Duodenal mucosa (tissue), 2 donors: ENCODE data around the gene SNN.

Experiments
- H3K27ac ChIP-seq: one replicate; pipeline ENCODE4 v1.7.0; 2013; ENCODE audit warnings: low read depth, low read length
- H3K27me3 ChIP-seq, 2 donors: one replicate each; pipeline ENCODE4 v1.7.0; 2013; ENCODE audit warnings: low read length in 2 of 2, control low read depth in 1 of 2; ENCODE audit not compliant: insufficient read depth in 2 of 2, control insufficient read depth in 1 of 2
- H3K36me3 ChIP-seq, 2 donors: one replicate each; pipeline ENCODE4 v1.7.0; 2013; ENCODE audit warnings: low read length in 2 of 2, control low read depth in 1 of 2; ENCODE audit not compliant: insufficient read depth in 2 of 2, control insufficient read depth in 1 of 2
- H3K4me1 ChIP-seq, 2 donors: one replicate each; pipeline ENCODE4 v1.7.0; 2013; ENCODE audit warnings: low read length in 2 of 2, control low read depth in 1 of 2; ENCODE audit not compliant: insufficient read depth in 2 of 2, control insufficient read depth in 1 of 2
- H3K4me3 ChIP-seq, 2 donors: one replicate each; pipeline ENCODE4 v1.7.0; 2013; ENCODE audit warnings: low read length in 2 of 2, low read depth in 1 of 2
- H3K9ac ChIP-seq, 2 donors: one replicate each; pipeline ENCODE4 v1.7.0; 2013; ENCODE audit warnings: low read length in 2 of 2, low read depth in 1 of 2
- H3K9me3 ChIP-seq, 2 donors: one replicate each; pipeline ENCODE4 v1.7.0; 2013; ENCODE audit warnings: low read length in 2 of 2, control low read depth in 1 of 2; ENCODE audit not compliant: control insufficient read depth in 1 of 2

Gene SNN

DNA sequence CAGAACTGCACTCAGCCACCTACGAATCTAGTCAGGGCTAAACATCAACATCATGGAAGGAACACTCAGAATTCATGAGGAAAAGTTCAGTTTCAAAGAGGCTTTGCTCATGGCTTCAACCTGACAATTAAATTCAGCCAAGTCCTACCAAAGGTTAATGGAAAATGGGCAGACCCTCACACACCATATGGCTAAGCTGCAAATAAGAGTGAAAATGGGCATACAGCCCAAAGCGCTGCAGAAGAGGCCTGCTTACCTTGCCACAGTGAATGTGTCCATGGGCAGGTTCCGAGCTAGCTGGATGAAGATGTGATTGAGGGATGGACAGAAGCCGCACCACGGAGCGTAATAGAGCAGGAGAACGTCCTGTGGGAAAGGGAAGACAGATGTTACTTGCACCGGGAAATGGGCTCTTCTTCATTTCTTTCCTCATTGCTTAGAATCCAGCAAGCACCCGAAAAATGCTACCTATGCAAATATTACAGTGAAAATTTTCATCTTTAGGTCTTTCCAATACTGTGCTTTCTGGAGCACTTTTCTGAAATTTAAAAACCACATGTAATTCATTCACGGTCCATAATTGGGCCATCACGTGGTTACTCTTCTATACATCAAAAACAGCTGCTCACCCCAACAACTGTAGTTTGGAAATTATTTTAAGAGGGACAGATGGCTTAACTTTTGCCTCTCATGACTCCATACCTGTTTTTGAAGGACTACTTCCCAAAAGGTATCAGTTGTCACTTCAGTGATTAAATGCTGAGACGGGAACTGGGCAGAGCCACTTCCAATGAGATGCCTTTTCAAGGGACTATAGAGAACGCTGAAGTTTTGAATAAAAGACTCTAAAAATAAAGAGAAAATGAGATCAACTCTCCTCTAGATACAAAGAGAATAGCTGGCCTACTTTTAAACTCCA is 19.6 kb downstream of the SNN start:
- Histone ChIP-seq H3K9ac (no peak overlapping the region), H3K4me3 (no peak overlapping the region), H3K27ac (no peak overlapping the region), H3K9me3 (no peaks in the 10 kb centered on the region), H3K4me1 (peaks cover 16 to 22% of the 10 kb centered on the region in 2 donors), H3K36me3 (peaks cover 45 to 95% of the 10 kb centered on the region in 2 donors), H3K27me3 (no peaks in the 10 kb centered on the region)

GRCh38 chr16:11688520-11688886 is 20.2 kb downstream of the SNN start:
- Histone ChIP-seq H3K4me3 (no peak overlapping the region), H3K27me3 (no peaks in the 10 kb centered on the region), H3K36me3 (peaks cover 39 to 94% of the 10 kb centered on the region in 2 donors), H3K9me3 (no peaks in the 10 kb centered on the region), H3K4me1 (peaks cover 10 to 15% of the 10 kb centered on the region in 2 donors), H3K27ac (no peak overlapping the region), H3K9ac (no peak overlapping the region)

- Histone ChIP-seq H3K9me3 (no peaks in the 10 kb centered on the region), H3K9ac (no peak overlapping the region), H3K27ac (no peak overlapping the region), H3K4me1 (peaks cover 8 to 15% of the 10 kb centered on the region in 2 donors), H3K36me3 (peaks cover 34 to 89% of the 10 kb centered on the region in 2 donors), H3K4me3 (no peak overlapping the region), H3K27me3 (no peaks in the 10 kb centered on the region)
Measured at GRCh38 chr16:11689031-11689840, 21.0 kb downstream of the SNN start.

GRCh38 chr16:11691235-11691634 is 23.0 kb downstream of the SNN start:
- H3K4me3 ChIP-seq = no peak overlapping the region
- no peak overlapping the region for H3K27ac ChIP-seq
- no peaks in the 10 kb centered on the region for H3K9me3 ChIP-seq
- peaks cover 7 to 19% of the 10 kb centered on the region in 2 donors for H3K4me1 ChIP-seq
- H3K9ac ChIP-seq = no peak overlapping the region
- H3K27me3 ChIP-seq = no peaks in the 10 kb centered on the region
- H3K36me3 ChIP-seq = peaks cover 40 to 91% of the 10 kb centered on the region in 2 donors

- peaks cover 46 to 91% of the 10 kb centered on the region in 2 donors for H3K36me3 ChIP-seq
- H3K9me3 ChIP-seq = no peaks in the 10 kb centered on the region
- peaks cover 7 to 19% of the 10 kb centered on the region in 2 donors for H3K4me1 ChIP-seq
Measured at GRCh38 chr16:11691771-11692170, 23.5 kb downstream of the SNN start.

GRCh38 chr16:11692171-11692570 is 23.9 kb downstream of the SNN start:
- H3K9ac ChIP-seq = no peak overlapping the region
- H3K9me3 ChIP-seq = no peaks in the 10 kb centered on the region
- no peak overlapping the region for H3K27ac ChIP-seq
- no peak overlapping the region for H3K4me3 ChIP-seq
- peaks cover 7 to 19% of the 10 kb centered on the region in 2 donors for H3K4me1 ChIP-seq
- H3K27me3 ChIP-seq = no peaks in the 10 kb centered on the region
- H3K36me3 ChIP-seq = peaks cover 49 to 91% of the 10 kb centered on the region in 2 donors

More at GRCh38 chr16:11691771-11692170, 23.5 kb downstream of the SNN start:
- Histone ChIP-seq H3K9ac (no peak overlapping the region), H3K4me3 (no peak overlapping the region), H3K27ac (no peak overlapping the region), H3K27me3 (no peaks in the 10 kb centered on the region)

DNA sequence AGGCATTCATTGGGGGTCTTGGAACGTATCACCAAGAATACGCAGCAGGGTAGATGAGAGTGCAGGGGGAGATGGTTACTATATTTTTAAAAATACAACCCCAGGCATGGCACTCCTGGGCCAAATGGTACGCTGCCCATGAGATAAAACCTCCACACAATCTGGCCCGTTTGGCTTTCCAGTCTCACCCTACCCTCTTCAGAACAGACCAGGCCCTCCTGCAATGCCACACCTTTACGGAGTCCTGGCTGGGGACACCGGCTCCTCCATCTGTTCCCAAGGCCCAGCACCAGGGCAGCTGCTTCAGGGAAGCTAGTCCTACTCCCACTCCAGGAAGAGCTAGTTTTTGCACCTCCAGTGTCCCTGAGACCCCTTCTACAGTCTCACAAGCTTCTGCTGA is 24.4 kb downstream of the SNN start:
- Histone ChIP-seq H3K4me3 (no peak overlapping the region), H3K27ac (no peak overlapping the region), H3K4me1 (peaks cover 7 to 15% of the 10 kb centered on the region in 2 donors), H3K27me3 (no peaks in the 10 kb centered on the region), H3K9ac (no peak overlapping the region), H3K36me3 (peaks cover 49 to 91% of the 10 kb centered on the region in 2 donors), H3K9me3 (no peaks in the 10 kb centered on the region)

GRCh38 chr16:11696266-11697012 is 28.2 kb downstream of the SNN start:
- no peaks in the 10 kb centered on the region for H3K9me3 ChIP-seq

DNA sequence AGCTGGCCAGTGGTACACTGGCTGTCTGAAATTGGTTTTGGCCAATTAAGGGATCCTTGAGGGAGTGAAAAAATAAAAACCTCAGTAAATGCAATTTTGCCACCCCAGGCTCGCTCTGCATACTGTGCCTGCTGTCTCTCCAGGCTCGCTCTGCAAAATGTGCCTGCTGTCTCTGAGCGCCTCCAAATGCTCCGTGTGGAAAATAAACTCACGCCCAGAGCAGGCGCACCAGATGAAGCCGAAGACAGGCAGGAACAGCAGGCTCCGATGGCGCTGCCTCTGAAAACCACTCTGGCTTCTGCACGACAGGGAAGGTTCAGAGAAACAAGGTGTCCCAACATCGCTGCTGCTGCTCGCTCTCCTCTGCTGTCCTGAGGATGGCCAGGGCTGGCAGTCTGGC is 29.1 kb downstream of the SNN start:
- H3K36me3 ChIP-seq = peaks cover 50 to 78% of the 10 kb centered on the region in 2 donors
- H3K27ac ChIP-seq = no peak overlapping the region
- no peak overlapping the region for H3K9ac ChIP-seq
- no peaks in the 10 kb centered on the region for H3K27me3 ChIP-seq
- H3K4me3 ChIP-seq = no peak overlapping the region
- H3K9me3 ChIP-seq = no peaks in the 10 kb centered on the region
- peaks cover 11 to 20% of the 10 kb centered on the region in 2 donors for H3K4me1 ChIP-seq

More at GRCh38 chr16:11696266-11697012, 28.2 kb downstream of the SNN start:
- Histone ChIP-seq H3K9ac (no peak overlapping the region), H3K4me3 (no peak overlapping the region), H3K27me3 (no peaks in the 10 kb centered on the region), H3K4me1 (peaks cover 11 to 20% of the 10 kb centered on the region in 2 donors), H3K36me3 (peaks cover 51 to 83% of the 10 kb centered on the region in 2 donors), H3K27ac (no peak overlapping the region)
